ENCODE measurements around the gene POU6F2. TPM values are rescaled to one million over a fixed set of nuclear protein-coding genes. Genes with fewer than 3 reads are reported as not detected.

Gene POU6F2
- total RNA-seq, 1 experiment from 2014 or later = 0.27 TPM

DNA sequence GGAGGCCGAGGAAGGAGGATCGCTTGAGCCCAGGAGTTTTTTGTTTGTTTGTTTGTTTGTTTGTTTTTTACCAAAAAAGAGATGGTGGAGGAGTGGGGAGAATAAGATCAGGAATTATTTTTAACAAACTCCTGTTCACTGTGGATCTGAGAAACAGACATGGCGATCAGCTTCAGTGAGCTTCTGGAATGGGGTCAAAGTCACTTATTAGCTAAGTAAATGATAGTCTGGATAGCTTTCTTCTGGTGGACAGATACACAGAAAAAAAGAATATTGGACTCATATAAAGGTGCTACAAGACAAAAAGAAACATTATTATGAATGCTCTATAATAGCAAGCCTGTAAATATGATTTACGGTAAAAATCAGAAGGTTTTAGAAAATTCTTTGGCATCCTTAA, 85.1 kb downstream of the POU6F2 start:
- H3K36me3 ChIP-seq (ENCODE audit: control insufficient read depth in 1 of 2, insufficient read depth in 2 of 2, low read length in 2 of 2) = no peaks in the 10 kb centered on the region
- DNase-seq (ENCODE audit: low read depth, low spot score) = no peak

GRCh38 chr7:39069031-39069430, 91.3 kb downstream of the POU6F2 start:
- RAD21 ChIA-PET (ENCODE audit: low non-redundant PET in 1 of 2, low total read pairs in 2 of 2, uncharacterized antibody in 2 of 2, unreplicated experiment in 2 of 2) = no interaction called here
- DNase-seq (ENCODE audit: low read depth, low spot score) = no peak
- peaks cover 21% of the 10 kb centered on the region for H3K27me3 ChIP-seq (ENCODE audit: insufficient read depth, low read length)
- no peaks in the 10 kb centered on the region for H3K4me1 ChIP-seq (ENCODE audit: control insufficient read depth in 1 of 2, insufficient read depth in 2 of 2, low read length in 2 of 2)
- CTCF ChIA-PET = no interaction called here
- H3K9me3 ChIP-seq (ENCODE audit: control insufficient read depth in 1 of 2, insufficient read depth in 1 of 2, low read depth in 1 of 2, low read length in 2 of 2) = no peaks in the 10 kb centered on the region
- no peaks in the 10 kb centered on the region for H3K36me3 ChIP-seq (ENCODE audit: control insufficient read depth in 1 of 2, insufficient read depth in 2 of 2, low read length in 2 of 2)
- intact Hi-C loops (cut with micrococcal nuclease) = loop anchor here (10.0 kb wide), 1 partner anchor 274 kb away; no protein-coding TSS in a partner anchor
- no peak for TF ChIP-seq RAD21 (IDR thresholded peaks at IDR 0.05; ENCODE audit: low read depth)
- no peak for TF ChIP-seq ZFX (IDR thresholded peaks at IDR 0.05)
- TF ChIP-seq TCF7L2 (IDR thresholded peaks at IDR 0.05; ENCODE audit: borderline replicate concordance, extremely low read depth, insufficient read depth, insufficient read length) = no peak
- TF ChIP-seq ELF1 (IDR thresholded peaks at IDR 0.05; ENCODE audit: borderline replicate concordance, low read depth) = no peak
- TF ChIP-seq CBX3 (IDR thresholded peaks at IDR 0.05; ENCODE audit: low read depth) = no peak
- no peak for TF ChIP-seq JUND (IDR thresholded peaks at IDR 0.05)
- no peaks in the 10 kb centered on the region for H3K9me2 ChIP-seq (ENCODE audit: insufficient read depth)
- no peaks in the 10 kb centered on the region for H4K20me1 ChIP-seq (ENCODE audit: insufficient read depth)
- no peak overlapping the region for H3K4me3 ChIP-seq (replicated peaks in 1 of 2; ENCODE audit: low read depth in 1 of 2, low read length in 2 of 2)
- H3K27ac ChIP-seq (ENCODE audit: low read depth, low read length) = no peak overlapping the region
- ATAC-seq = no peak
- no peak overlapping the region for H3K9ac ChIP-seq (ENCODE audit: low read length)
- H3K4me2 ChIP-seq (ENCODE audit: low read length) = no peak overlapping the region
- H2AFZ ChIP-seq (ENCODE audit: low read depth, low read length, poor library complexity, severe bottlenecking) = no peak overlapping the region
- no TSS peak for BruUV-seq (replicated peaks)
- POLR2A ChIA-PET = no interaction called here
- H3K79me2 ChIP-seq (ENCODE audit: insufficient read depth, low read length) = no peaks in the 10 kb centered on the region

More for the DNA sequence above, 85.1 kb downstream of the POU6F2 start:
- Histone ChIP-seq H3K27ac (ENCODE audit: low read depth, low read length) (no peak overlapping the region), H3K4me3 (replicated peaks in 1 of 2; ENCODE audit: low read depth in 1 of 2, low read length in 2 of 2) (no peak overlapping the region), H3K9me3 (ENCODE audit: control insufficient read depth in 1 of 2, insufficient read depth in 1 of 2, low read depth in 1 of 2, low read length in 2 of 2) (no peaks in the 10 kb centered on the region), H3K27me3 (ENCODE audit: insufficient read depth, low read length) (peaks cover 26% of the 10 kb centered on the region), H3K9me2 (ENCODE audit: insufficient read depth) (no peaks in the 10 kb centered on the region), H3K4me1 (ENCODE audit: control insufficient read depth in 1 of 2, insufficient read depth in 2 of 2, low read length in 2 of 2) (no peaks in the 10 kb centered on the region), H3K9ac (ENCODE audit: low read length) (no peak overlapping the region), H4K20me1 (ENCODE audit: insufficient read depth) (no peaks in the 10 kb centered on the region), H2AFZ (ENCODE audit: low read depth, low read length, poor library complexity, severe bottlenecking) (no peak overlapping the region), H3K4me2 (ENCODE audit: low read length) (no peak overlapping the region), H3K79me2 (ENCODE audit: insufficient read depth, low read length) (no peaks in the 10 kb centered on the region)
- intact Hi-C loops (cut with micrococcal nuclease) = loop anchor here (10.0 kb wide), 1 partner anchor 268 kb away; no protein-coding TSS in a partner anchor
- TF ChIP-seq POLR2AphosphoS5 (IDR thresholded peaks at IDR 0.05; ENCODE audit: low read depth, low read length) = no peak
- no peak for TF ChIP-seq ZFX (IDR thresholded peaks at IDR 0.05)
- TF ChIP-seq RAD21 (IDR thresholded peaks at IDR 0.05; ENCODE audit: low read depth) = no peak
- TF ChIP-seq EZH2phosphoT487 (IDR thresholded peaks at IDR 0.05; ENCODE audit: borderline replicate concordance) = no peak
- CTCF ChIA-PET = no interaction called here
- POLR2A ChIA-PET = no interaction called here
- no peak for ATAC-seq
- BruUV-seq (replicated peaks) = no TSS peak
- RAD21 ChIA-PET (ENCODE audit: low non-redundant PET in 1 of 2, low total read pairs in 2 of 2, uncharacterized antibody in 2 of 2, unreplicated experiment in 2 of 2) = no interaction called here
